Measurements from ENCODE around the gene PRPS1. TPM values are rescaled to one million over a fixed set of nuclear protein-coding genes. Genes with fewer than 3 reads are reported as not detected.

Gene PRPS1
- total and polyA plus RNA-seq, 4 donors, result 20.7 to 29.2 (median 24.4) TPM

GRCh38 chrX:107691024-107691448, 62.7 kb downstream of the PRPS1 start:
- intact Hi-C loops (cut with DNase I), result no loop called here
- no peaks in the 10 kb centered on the region for H3K4me1 ChIP-seq (ENCODE audit: control insufficient read depth in 1 of 2, insufficient read depth in 2 of 2, low read length in 2 of 2)
- no peaks in the 10 kb centered on the region for H3K27me3 ChIP-seq (ENCODE audit: control insufficient read depth in 1 of 2, insufficient read depth in 2 of 2, low read length in 1 of 2)
- H3K36me3 ChIP-seq (ENCODE audit: control insufficient read depth in 1 of 2, insufficient read depth in 2 of 2, low read length in 1 of 2), result no peaks in the 10 kb centered on the region
- ATAC-seq (ENCODE audit: low FRiP score) (no peak), DNase-seq (no peak)
- WGBS, 2 donors, result 84 to 88% methylated on average over 5 of the region's 5 CpGs
- no peak overlapping the region for H3K4me3 ChIP-seq (ENCODE audit: low read length in 2 of 2)
- no peak overlapping the region for H3K27ac ChIP-seq (ENCODE audit: low read depth in 1 of 2, low read length in 2 of 2)
- no peaks in the 10 kb centered on the region for H3K9me3 ChIP-seq (ENCODE audit: control insufficient read depth, low read length)

DNA sequence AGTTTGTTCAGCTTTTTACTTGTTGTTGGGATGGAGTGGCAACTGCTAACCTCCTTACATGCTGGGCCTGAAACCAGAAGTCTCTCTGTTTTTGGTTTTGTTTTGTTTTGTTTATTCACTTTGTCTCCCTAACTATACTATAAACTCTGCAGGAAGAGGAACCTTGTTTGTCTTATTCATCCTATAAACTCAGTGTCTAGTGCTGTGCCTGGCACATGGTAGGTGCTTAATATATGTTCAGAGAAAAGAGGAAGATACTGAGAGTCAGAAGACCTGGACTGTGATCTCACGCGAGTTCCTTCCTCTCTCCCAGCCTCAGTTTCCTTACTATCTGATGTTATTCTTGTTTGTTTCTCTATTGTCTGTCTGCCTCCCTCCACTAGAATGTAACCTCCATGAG, 71.3 kb downstream of the PRPS1 start:
- DNase-seq (no peak), ATAC-seq (ENCODE audit: low FRiP score) (no peak)
- Histone ChIP-seq H3K27ac (ENCODE audit: low read depth in 1 of 2, low read length in 2 of 2) (no peak overlapping the region), H3K9me3 (ENCODE audit: control insufficient read depth, low read length) (no peaks in the 10 kb centered on the region), H3K27me3 (ENCODE audit: control insufficient read depth in 1 of 2, insufficient read depth in 2 of 2, low read length in 1 of 2) (no peaks in the 10 kb centered on the region), H3K4me1 (ENCODE audit: control insufficient read depth in 1 of 2, insufficient read depth in 2 of 2, low read length in 2 of 2) (no peaks in the 10 kb centered on the region), H3K36me3 (ENCODE audit: control insufficient read depth in 1 of 2, insufficient read depth in 2 of 2, low read length in 1 of 2) (no peaks in the 10 kb centered on the region), H3K4me3 (ENCODE audit: low read length in 2 of 2) (no peak overlapping the region)
- 71 to 94% methylated on average over 2 of the region's 2 CpGs for WGBS, 2 donors
- intact Hi-C loops (cut with DNase I), result no loop called here

DNA sequence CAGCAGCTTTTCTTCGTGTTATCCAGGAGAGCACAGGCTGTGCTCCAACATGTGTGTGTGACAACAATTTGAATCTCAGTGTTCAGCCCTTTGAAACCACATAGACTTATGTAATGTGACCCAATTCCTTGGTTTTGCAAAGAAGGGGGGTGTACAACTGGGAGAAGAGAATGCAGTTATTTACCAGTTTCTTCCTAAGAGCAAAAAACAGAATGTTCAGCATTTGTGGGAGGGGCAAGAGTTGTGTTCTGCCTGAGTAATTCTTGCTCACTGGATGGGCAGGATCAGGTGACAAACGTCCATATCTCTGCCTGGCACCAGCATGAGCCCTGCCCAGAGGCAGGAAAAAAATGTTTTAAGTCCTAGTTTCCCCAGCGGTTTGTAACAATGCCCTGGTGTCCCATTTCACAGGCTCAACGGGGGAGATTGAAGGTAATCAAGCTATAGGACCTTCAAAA, 72.0 kb downstream of the PRPS1 start:
- DNase-seq, result no peak
- Histone ChIP-seq H3K27ac (ENCODE audit: low read depth in 1 of 2, low read length in 2 of 2) (no peak overlapping the region), H3K36me3 (ENCODE audit: control insufficient read depth in 1 of 2, insufficient read depth in 2 of 2, low read length in 1 of 2) (no peaks in the 10 kb centered on the region), H3K4me3 (ENCODE audit: low read length in 2 of 2) (no peak overlapping the region), H3K9me3 (ENCODE audit: control insufficient read depth, low read length) (no peaks in the 10 kb centered on the region), H3K4me1 (ENCODE audit: control insufficient read depth in 1 of 2, insufficient read depth in 2 of 2, low read length in 2 of 2) (no peaks in the 10 kb centered on the region), H3K27me3 (ENCODE audit: control insufficient read depth in 1 of 2, insufficient read depth in 2 of 2, low read length in 1 of 2) (no peaks in the 10 kb centered on the region)
- intact Hi-C loops (cut with DNase I), result no loop called here
- ATAC-seq (ENCODE audit: low FRiP score), result peak; percentile 56
- 16 to 25% methylated on average over 4 of the region's 4 CpGs for WGBS, 2 donors

Other genes with a start within 250 kb of the PRPS1 start
- gene FRMPD3, start 178.9 kb upstream of the PRPS1 start, total RNA-seq, result 1 to 10 TPM in 1 of 2 donors, under 1 TPM in 1; 0.19 to 1.2 TPM
- gene FRMPD3, start 178.9 kb upstream of the PRPS1 start, polyA plus RNA-seq, result not detected
- 100 to 1,000 TPM in 1 of 2 donors, 10 to 100 TPM in 1; 92.1 to 265 TPM for gene TSC22D3, start 147.3 kb downstream of the PRPS1 start, total RNA-seq
- gene TSC22D3, start 147.3 kb downstream of the PRPS1 start, polyA plus RNA-seq, result 100 to 1,000 TPM; 228 to 277 TPM
- gene NCBP2L, start 149.2 kb downstream of the PRPS1 start, total RNA-seq, result not detected
- gene NCBP2L, start 149.2 kb downstream of the PRPS1 start, polyA plus RNA-seq, result not detected
- gene MID2, start 197.4 kb downstream of the PRPS1 start, total RNA-seq, result 10 to 100 TPM; 23.3 to 25.9 TPM
- gene MID2, start 197.4 kb downstream of the PRPS1 start, polyA plus RNA-seq, result 1 to 10 TPM; 5.8 to 6.4 TPM

Data from aorta (tissue), 5 donors.